SJSA1 (cell line): ENCODE results near the gene ST14. TPM values are rescaled to one million over a fixed set of nuclear protein-coding genes. Genes with fewer than 3 reads are reported as not detected.

Experiments
- DNase-seq, 2 experiments: peaks; one replicate each; pipeline ENCODE4 v3.0.0-alpha.2; 2015 to 2020; ENCODE audit warnings: low spot score in 2 of 2, low read depth in 1 of 2
- H3K27ac ChIP-seq: fragments of 250-450 bp; sonication (Bioruptor Pico); 2 replicates; pipeline ENCODE4 v1.5.1; 2020; ENCODE audit warnings: mild to moderate bottlenecking, moderate library complexity
- H3K27me3 ChIP-seq: fragments of 250-450 bp; sonication (Bioruptor Pico); replicated peaks from 2 replicates; pipeline ENCODE4 v1.5.1; 2020; ENCODE audit warnings: mild to moderate bottlenecking, moderate library complexity
- H3K36me3 ChIP-seq: fragments of 250-450 bp; sonication (Bioruptor Pico); 2 replicates; pipeline ENCODE4 v1.5.1; 2020; ENCODE audit warnings: mild to moderate bottlenecking
- H3K4me1 ChIP-seq: fragments of 250-450 bp; sonication (Bioruptor Pico); replicated peaks from 2 replicates; pipeline ENCODE4 v1.6.1; 2021; ENCODE audit warnings: mild to moderate bottlenecking
- H3K4me3 ChIP-seq: fragments of 250-450 bp; sonication (Bioruptor Pico); 2 replicates; pipeline ENCODE4 v1.5.1; 2020; ENCODE audit warnings: mild to moderate bottlenecking
- H3K9me3 ChIP-seq: fragments of 250-450 bp; sonication (Bioruptor Pico); replicated peaks from 2 replicates; pipeline ENCODE4 v1.5.1; 2020; ENCODE audit warnings: mild to moderate bottlenecking
- total RNA-seq: library from RNA; depleted of rRNA; stranded (reverse); fragments of >200 nt; shearing (Covaris generic); gene quantifications from 2 replicates; pipeline ENCODE4 v1.2.3, GENCODE V29; 2014

The ST14 gene
- total RNA-seq, 1 experiment from 2014 or later, result not detected

GRCh38 chr11:130208241-130209127 lies 48.9 kb downstream of the ST14 start:
- Histone ChIP-seq H3K36me3 (no peaks in the 10 kb centered on the region), H3K4me3 (no peak overlapping the region), H3K27ac (no peak overlapping the region), H3K9me3 (no peaks in the 10 kb centered on the region), H3K4me1 (no peaks in the 10 kb centered on the region; the same call in 1 of the 2 replicates), H3K27me3 (no peaks in the 10 kb centered on the region)
- no peak for DNase-seq

GRCh38 chr11:130209128-130209932 lies 49.7 kb downstream of the ST14 start:
- Histone ChIP-seq H3K4me1 (no peaks in the 10 kb centered on the region; the same call in 1 of the 2 replicates), H3K27me3 (no peaks in the 10 kb centered on the region), H3K4me3 (no peak overlapping the region), H3K9me3 (no peaks in the 10 kb centered on the region), H3K36me3 (no peaks in the 10 kb centered on the region), H3K27ac (no peak overlapping the region)
- DNase-seq, result no peak

GRCh38 chr11:130209954-130210854 lies 50.6 kb downstream of the ST14 start:
- Histone ChIP-seq H3K4me3 (no peak overlapping the region), H3K36me3 (no peaks in the 10 kb centered on the region), H3K27me3 (no peaks in the 10 kb centered on the region), H3K9me3 (no peaks in the 10 kb centered on the region), H3K4me1 (no peaks in the 10 kb centered on the region; the same call in 1 of the 2 replicates), H3K27ac (no peak overlapping the region)
- no peak for DNase-seq

GRCh38 chr11:130211144-130211543 lies 51.6 kb downstream of the ST14 start:
- no peaks in the 10 kb centered on the region for H3K36me3 ChIP-seq
- no peak overlapping the region for H3K4me3 ChIP-seq
- no peak overlapping the region for H3K27ac ChIP-seq
- no peaks in the 10 kb centered on the region for H3K9me3 ChIP-seq
- no peaks in the 10 kb centered on the region for H3K27me3 ChIP-seq
- H3K4me1 ChIP-seq, result no peaks in the 10 kb centered on the region; the same call in 1 of the 2 replicates
- DNase-seq, result no peak

GRCh38 chr11:130211781-130212401 lies 52.3 kb downstream of the ST14 start:
- no peak for DNase-seq
- Histone ChIP-seq H3K36me3 (no peaks in the 10 kb centered on the region), H3K27me3 (no peaks in the 10 kb centered on the region), H3K27ac (no peak overlapping the region), H3K4me1 (no peaks in the 10 kb centered on the region; the same call in 1 of the 2 replicates), H3K4me3 (no peak overlapping the region), H3K9me3 (no peaks in the 10 kb centered on the region)

GRCh38 chr11:130212431-130212961 lies 52.9 kb downstream of the ST14 start:
- H3K27ac ChIP-seq, result no peak overlapping the region
- no peaks in the 10 kb centered on the region for H3K9me3 ChIP-seq
- H3K27me3 ChIP-seq, result no peaks in the 10 kb centered on the region
- H3K4me1 ChIP-seq, result no peaks in the 10 kb centered on the region; the same call in 1 of the 2 replicates
- no peaks in the 10 kb centered on the region for H3K36me3 ChIP-seq
- H3K4me3 ChIP-seq, result no peak overlapping the region
- no peak for DNase-seq

GRCh38 chr11:130213143-130213978 lies 53.8 kb downstream of the ST14 start:
- Histone ChIP-seq H3K9me3 (no peaks in the 10 kb centered on the region), H3K36me3 (no peaks in the 10 kb centered on the region), H3K27ac (no peak overlapping the region), H3K4me1 (no peaks in the 10 kb centered on the region; the same call in 1 of the 2 replicates), H3K27me3 (no peaks in the 10 kb centered on the region), H3K4me3 (no peak overlapping the region)
- DNase-seq, result peak; percentile 17 to 48

GRCh38 chr11:130213979-130214281 lies 54.3 kb downstream of the ST14 start:
- Histone ChIP-seq H3K36me3 (no peaks in the 10 kb centered on the region), H3K27ac (no peak overlapping the region), H3K4me1 (no peaks in the 10 kb centered on the region; the same call in 1 of the 2 replicates), H3K4me3 (no peak overlapping the region), H3K9me3 (no peaks in the 10 kb centered on the region), H3K27me3 (no peaks in the 10 kb centered on the region)
- DNase-seq, result no peak

GRCh38 chr11:130214861-130215530 lies 55.4 kb downstream of the ST14 start:
- H3K4me1 ChIP-seq, result no peaks in the 10 kb centered on the region; the same call in 1 of the 2 replicates
- no peak overlapping the region for H3K27ac ChIP-seq
- H3K36me3 ChIP-seq, result no peaks in the 10 kb centered on the region
- H3K27me3 ChIP-seq, result no peaks in the 10 kb centered on the region
- no peak overlapping the region for H3K4me3 ChIP-seq
- DNase-seq, result no peak
- H3K9me3 ChIP-seq, result no peaks in the 10 kb centered on the region

GRCh38 chr11:130215531-130216220 lies 56.1 kb downstream of the ST14 start:
- DNase-seq, result no peak
- no peaks in the 10 kb centered on the region; the same call in 1 of the 2 replicates for H3K4me1 ChIP-seq
- H3K27ac ChIP-seq, result no peak overlapping the region
- no peaks in the 10 kb centered on the region for H3K9me3 ChIP-seq
- no peak overlapping the region for H3K4me3 ChIP-seq
- H3K36me3 ChIP-seq, result no peaks in the 10 kb centered on the region
- no peaks in the 10 kb centered on the region for H3K27me3 ChIP-seq

GRCh38 chr11:130216221-130216550 lies 56.6 kb downstream of the ST14 start:
- Histone ChIP-seq H3K27me3 (no peaks in the 10 kb centered on the region), H3K36me3 (no peaks in the 10 kb centered on the region), H3K4me1 (no peaks in the 10 kb centered on the region; the same call in 1 of the 2 replicates), H3K27ac (no peak overlapping the region), H3K9me3 (no peaks in the 10 kb centered on the region), H3K4me3 (no peak overlapping the region)
- no peak for DNase-seq
